ENCODE measurements around the gene PSD4. TPM values are rescaled to one million over a fixed set of nuclear protein-coding genes. Genes with fewer than 3 reads are reported as not detected.
A peak's percentile ranks its signal among the peaks of the same experiment; 100 is the strongest.

The PSD4 gene
- total RNA-seq, 1 experiment from 2014 or later = 12.6 TPM

- Histone ChIP-seq H4K20me1 (ENCODE audit: insufficient read depth) (no peaks in the 10 kb centered on the region), H3K9me3 (ENCODE audit: control insufficient read depth in 1 of 2, insufficient read depth in 1 of 2, low read depth in 1 of 2, low read length in 2 of 2) (no peaks in the 10 kb centered on the region), H3K27ac (ENCODE audit: low read depth, low read length) (no peak overlapping the region), H3K79me2 (ENCODE audit: insufficient read depth, low read length) (no peaks in the 10 kb centered on the region), H3K4me2 (ENCODE audit: low read length) (peak overlapping the region; percentile 58), H3K9ac (ENCODE audit: low read length) (no peak overlapping the region), H3K9me2 (ENCODE audit: insufficient read depth) (no peaks in the 10 kb centered on the region), H2AFZ (ENCODE audit: low read depth, low read length, poor library complexity, severe bottlenecking) (peak overlapping the region; percentile 76), H3K4me1 (ENCODE audit: control insufficient read depth in 1 of 2, insufficient read depth in 2 of 2, low read length in 2 of 2) (peaks cover 5 to 18% of the 10 kb centered on the region in 2 experiments), H3K36me3 (ENCODE audit: control insufficient read depth in 1 of 2, insufficient read depth in 2 of 2, low read length in 2 of 2) (no peaks in the 10 kb centered on the region), H3K4me3 (replicated peaks in 1 of 2; ENCODE audit: low read depth in 1 of 2, low read length in 2 of 2) (0 out of 4 replicates have a peak overlapping the region, but pooled peaks of 1 of the 2 experiments have one; percentile 2), H3K27me3 (ENCODE audit: insufficient read depth, low read length) (no peaks in the 10 kb centered on the region; the same call in 1 of the 2 replicates)
- intact Hi-C loops (cut with micrococcal nuclease) = no loop called here
- ChIA-PET CTCF (interaction anchor here (0.7 to 1.0 kb wide), 3 partner anchors 11 to 13 kb away, joined by 3 read pairs; no protein-coding TSS in a partner anchor), POLR2A (no interaction called here), RAD21 (ENCODE audit: low non-redundant PET in 1 of 2, low total read pairs in 2 of 2, uncharacterized antibody in 2 of 2, unreplicated experiment in 2 of 2) (no interaction called here)
- no TSS peak for BruUV-seq (replicated peaks)
- TF ChIP-seq ZFX (IDR thresholded peaks at IDR 0.05) = no peak
- TF ChIP-seq, protein P1, sequence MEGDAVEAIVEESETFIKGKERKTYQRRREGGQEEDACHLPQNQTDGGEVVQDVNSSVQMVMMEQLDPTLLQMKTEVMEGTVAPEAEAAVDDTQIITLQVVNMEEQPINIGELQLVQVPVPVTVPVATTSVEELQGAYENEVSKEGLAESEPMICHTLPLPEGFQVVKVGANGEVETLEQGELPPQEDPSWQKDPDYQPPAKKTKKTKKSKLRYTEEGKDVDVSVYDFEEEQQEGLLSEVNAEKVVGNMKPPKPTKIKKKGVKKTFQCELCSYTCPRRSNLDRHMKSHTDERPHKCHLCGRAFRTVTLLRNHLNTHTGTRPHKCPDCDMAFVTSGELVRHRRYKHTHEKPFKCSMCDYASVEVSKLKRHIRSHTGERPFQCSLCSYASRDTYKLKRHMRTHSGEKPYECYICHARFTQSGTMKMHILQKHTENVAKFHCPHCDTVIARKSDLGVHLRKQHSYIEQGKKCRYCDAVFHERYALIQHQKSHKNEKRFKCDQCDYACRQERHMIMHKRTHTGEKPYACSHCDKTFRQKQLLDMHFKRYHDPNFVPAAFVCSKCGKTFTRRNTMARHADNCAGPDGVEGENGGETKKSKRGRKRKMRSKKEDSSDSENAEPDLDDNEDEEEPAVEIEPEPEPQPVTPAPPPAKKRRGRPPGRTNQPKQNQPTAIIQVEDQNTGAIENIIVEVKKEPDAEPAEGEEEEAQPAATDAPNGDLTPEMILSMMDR (IDR thresholded peaks at IDR 0.05 in 2 of 3, conservative IDR thresholded peaks at IDR 0.05 in 1 of 3; ENCODE audit: borderline replicate concordance in 1 of 3, insufficient read depth in 1 of 3, low read depth in 2 of 3, low read length in 2 of 3) = no peak
- no peak for TF ChIP-seq YY1 (IDR thresholded peaks at IDR 0.05; ENCODE audit: extremely low read depth, insufficient replicate concordance, low read depth, low read length)
- TF ChIP-seq POLR2AphosphoS5 (IDR thresholded peaks at IDR 0.05; ENCODE audit: low read depth, low read length) = no peak
- TF ChIP-seq, protein P2, sequence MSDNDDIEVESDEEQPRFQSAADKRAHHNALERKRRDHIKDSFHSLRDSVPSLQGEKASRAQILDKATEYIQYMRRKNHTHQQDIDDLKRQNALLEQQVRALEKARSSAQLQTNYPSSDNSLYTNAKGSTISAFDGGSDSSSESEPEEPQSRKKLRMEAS (IDR thresholded peaks at IDR 0.05) = no peak
- TF ChIP-seq RAD21 (IDR thresholded peaks at IDR 0.05; ENCODE audit: low read depth) = no peak
- TF ChIP-seq EZH2 (IDR thresholded peaks at IDR 0.05) = no peak
- no peak for TF ChIP-seq JUND (IDR thresholded peaks at IDR 0.05)
- no peak for TF ChIP-seq EGR1 (IDR thresholded peaks at IDR 0.05; ENCODE audit: low read depth)
- TF ChIP-seq CEBPB (IDR thresholded peaks at IDR 0.05; ENCODE audit: low read depth) = no peak
- TF ChIP-seq, protein P3, sequence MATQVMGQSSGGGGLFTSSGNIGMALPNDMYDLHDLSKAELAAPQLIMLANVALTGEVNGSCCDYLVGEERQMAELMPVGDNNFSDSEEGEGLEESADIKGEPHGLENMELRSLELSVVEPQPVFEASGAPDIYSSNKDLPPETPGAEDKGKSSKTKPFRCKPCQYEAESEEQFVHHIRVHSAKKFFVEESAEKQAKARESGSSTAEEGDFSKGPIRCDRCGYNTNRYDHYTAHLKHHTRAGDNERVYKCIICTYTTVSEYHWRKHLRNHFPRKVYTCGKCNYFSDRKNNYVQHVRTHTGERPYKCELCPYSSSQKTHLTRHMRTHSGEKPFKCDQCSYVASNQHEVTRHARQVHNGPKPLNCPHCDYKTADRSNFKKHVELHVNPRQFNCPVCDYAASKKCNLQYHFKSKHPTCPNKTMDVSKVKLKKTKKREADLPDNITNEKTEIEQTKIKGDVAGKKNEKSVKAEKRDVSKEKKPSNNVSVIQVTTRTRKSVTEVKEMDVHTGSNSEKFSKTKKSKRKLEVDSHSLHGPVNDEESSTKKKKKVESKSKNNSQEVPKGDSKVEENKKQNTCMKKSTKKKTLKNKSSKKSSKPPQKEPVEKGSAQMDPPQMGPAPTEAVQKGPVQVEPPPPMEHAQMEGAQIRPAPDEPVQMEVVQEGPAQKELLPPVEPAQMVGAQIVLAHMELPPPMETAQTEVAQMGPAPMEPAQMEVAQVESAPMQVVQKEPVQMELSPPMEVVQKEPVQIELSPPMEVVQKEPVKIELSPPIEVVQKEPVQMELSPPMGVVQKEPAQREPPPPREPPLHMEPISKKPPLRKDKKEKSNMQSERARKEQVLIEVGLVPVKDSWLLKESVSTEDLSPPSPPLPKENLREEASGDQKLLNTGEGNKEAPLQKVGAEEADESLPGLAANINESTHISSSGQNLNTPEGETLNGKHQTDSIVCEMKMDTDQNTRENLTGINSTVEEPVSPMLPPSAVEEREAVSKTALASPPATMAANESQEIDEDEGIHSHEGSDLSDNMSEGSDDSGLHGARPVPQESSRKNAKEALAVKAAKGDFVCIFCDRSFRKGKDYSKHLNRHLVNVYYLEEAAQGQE (IDR thresholded peaks at IDR 0.05; ENCODE audit: low read depth) = no peak
- TF ChIP-seq TCF7L2 (IDR thresholded peaks at IDR 0.05; ENCODE audit: borderline replicate concordance, extremely low read depth, insufficient read depth, insufficient read length) = no peak
- TF ChIP-seq ZNF274 (IDR thresholded peaks at IDR 0.05; ENCODE audit: low read depth, low read length) = no peak
- TF ChIP-seq ZBTB33 (IDR thresholded peaks at IDR 0.05; ENCODE audit: extremely low read depth, insufficient replicate concordance, low read length) = no peak
- no peak for TF ChIP-seq ELF1 (IDR thresholded peaks at IDR 0.05; ENCODE audit: borderline replicate concordance, low read depth)
- ATAC-seq (peak; percentile 54), DNase-seq (ENCODE audit: low read depth, low spot score) (no peak)
Measured at GRCh38 chr2:113124984-113125855, 48.6 kb upstream of the PSD4 start.

Measured in HCT116 (cell line).